ENCODE data around the gene WNK2.

- TF ChIP-seq CTCF (conservative IDR thresholded peaks at IDR 0.05 in 1 of 2, IDR thresholded peaks at IDR 0.05 in 1 of 2; ENCODE audit: extremely low read depth in 1 of 2, insufficient read depth in 1 of 2, low read depth in 1 of 2, low read length in 2 of 2) (no peak), EZH2 (IDR thresholded peaks at IDR 0.05; ENCODE audit: borderline replicate concordance, low read length) (no peak)
Observed at GRCh38 chr9:93319992-93320500, 136.1 kb downstream of the WNK2 start.

Data from mammary epithelial cell (primary cell).